ENCODE data around the gene SLC44A2.

- no peak for TF ChIP-seq POLR2A (IDR thresholded peaks at IDR 0.05; ENCODE audit: low read length)
- TF ChIP-seq GATA1 (IDR thresholded peaks at IDR 0.05; ENCODE audit: low read depth, low read length) = no peak
Observed at GRCh38 chr19:10593148-10593547, 32.2 kb upstream of the SLC44A2 start.

Data from erythroblast (primary cell).